Brain microvascular endothelial cell (primary cell): ENCODE results near the gene MORC2.

Experiments
- DNase-seq: peaks from one replicate; pipeline ENCODE4 v3.0.0-alpha.2; 2020
- H3K27ac ChIP-seq: fragments of 250-450 bp; sonication (Bioruptor Pico); 2 replicates; pipeline ENCODE4 v1.5.1; 2020; ENCODE audit warnings: mild to moderate bottlenecking, moderate library complexity
- H3K27me3 ChIP-seq: fragments of 250-450 bp; sonication (Bioruptor Pico); replicated peaks from 2 replicates; pipeline ENCODE4 v1.5.1; 2020; ENCODE audit warnings: mild to moderate bottlenecking
- H3K36me3 ChIP-seq: fragments of 250-450 bp; sonication (Bioruptor Pico); replicated peaks from 2 replicates; pipeline ENCODE4 v1.5.1; 2020; ENCODE audit warnings: mild to moderate bottlenecking
- H3K4me3 ChIP-seq: 2 replicates; pipeline ENCODE4 v1.5.1; 2011; ENCODE audit warnings: low read depth, mild to moderate bottlenecking, control low read depth, low read length, moderate library complexity
- in situ Hi-C: cut with HindIII; loops from 2 replicates; pipeline ENCODE4 v1.10.0; 2017; ENCODE audit warnings: low sequenced_read_pairs, low pct_ligation_motif_present
- TF ChIP-seq, protein P1 (sequence below): IDR thresholded peaks from 2 replicates; pipeline ENCODE4 v1.5.1; 2011; ENCODE audit warnings: low read depth, mild to moderate bottlenecking, moderate library complexity, low read length, control low read depth, inconsistent platforms; ENCODE audit errors: missing control alignments

Gene MORC2

DNA sequence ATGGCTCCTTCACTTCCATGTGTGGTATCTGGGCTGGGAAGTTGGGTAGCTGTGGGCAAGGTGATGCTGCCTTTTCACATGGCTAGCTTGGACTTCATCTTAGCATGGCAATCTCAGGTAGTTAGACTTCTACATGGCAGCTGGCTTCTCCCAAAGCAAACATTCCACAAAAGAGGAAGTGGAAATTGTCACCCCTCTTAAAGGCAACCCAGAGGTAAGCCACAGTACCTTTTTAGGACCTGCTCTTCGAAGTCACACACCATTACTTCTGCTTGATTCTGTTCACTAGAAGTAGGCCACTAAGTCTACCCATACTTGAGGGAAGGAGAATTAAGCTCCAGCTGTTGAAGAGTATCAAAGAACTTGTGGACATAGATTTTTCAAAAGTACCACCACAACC lies 26.4 kb upstream of the MORC2 start:
- TF ChIP-seq, protein P1, sequence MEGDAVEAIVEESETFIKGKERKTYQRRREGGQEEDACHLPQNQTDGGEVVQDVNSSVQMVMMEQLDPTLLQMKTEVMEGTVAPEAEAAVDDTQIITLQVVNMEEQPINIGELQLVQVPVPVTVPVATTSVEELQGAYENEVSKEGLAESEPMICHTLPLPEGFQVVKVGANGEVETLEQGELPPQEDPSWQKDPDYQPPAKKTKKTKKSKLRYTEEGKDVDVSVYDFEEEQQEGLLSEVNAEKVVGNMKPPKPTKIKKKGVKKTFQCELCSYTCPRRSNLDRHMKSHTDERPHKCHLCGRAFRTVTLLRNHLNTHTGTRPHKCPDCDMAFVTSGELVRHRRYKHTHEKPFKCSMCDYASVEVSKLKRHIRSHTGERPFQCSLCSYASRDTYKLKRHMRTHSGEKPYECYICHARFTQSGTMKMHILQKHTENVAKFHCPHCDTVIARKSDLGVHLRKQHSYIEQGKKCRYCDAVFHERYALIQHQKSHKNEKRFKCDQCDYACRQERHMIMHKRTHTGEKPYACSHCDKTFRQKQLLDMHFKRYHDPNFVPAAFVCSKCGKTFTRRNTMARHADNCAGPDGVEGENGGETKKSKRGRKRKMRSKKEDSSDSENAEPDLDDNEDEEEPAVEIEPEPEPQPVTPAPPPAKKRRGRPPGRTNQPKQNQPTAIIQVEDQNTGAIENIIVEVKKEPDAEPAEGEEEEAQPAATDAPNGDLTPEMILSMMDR: no peak
- DNase-seq: no peak
- no peaks in the 10 kb centered on the region for H3K27me3 ChIP-seq
- H3K27ac ChIP-seq: no peak overlapping the region
- in situ Hi-C loops: no loop called here
- no peak overlapping the region for H3K4me3 ChIP-seq
- H3K36me3 ChIP-seq: no peaks in the 10 kb centered on the region

DNA sequence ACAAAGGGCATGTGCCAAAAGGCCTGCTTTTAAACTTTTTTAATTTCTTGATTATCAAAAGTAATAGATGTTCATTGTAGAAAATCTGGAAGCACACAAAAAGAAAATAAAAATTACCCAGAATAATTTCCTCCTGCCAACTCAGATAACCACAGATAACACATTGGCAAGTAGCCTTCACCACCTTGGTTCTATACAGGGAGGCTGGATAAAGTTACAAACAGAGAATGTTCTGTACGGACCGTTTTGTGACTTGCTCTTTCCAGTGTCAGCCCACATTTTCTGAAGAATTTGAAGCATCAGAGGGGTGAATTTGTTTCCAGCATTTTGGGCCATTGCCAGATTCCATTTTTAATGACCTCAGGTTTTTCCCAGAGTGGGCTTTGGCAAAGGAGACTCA lies 24.0 kb upstream of the MORC2 start:
- H3K4me3 ChIP-seq: no peak overlapping the region
- H3K36me3 ChIP-seq: no peaks in the 10 kb centered on the region
- H3K27me3 ChIP-seq: no peaks in the 10 kb centered on the region
- DNase-seq: no peak
- in situ Hi-C loops: no loop called here
- TF ChIP-seq, protein P1: no peak
- no peak overlapping the region for H3K27ac ChIP-seq

DNA sequence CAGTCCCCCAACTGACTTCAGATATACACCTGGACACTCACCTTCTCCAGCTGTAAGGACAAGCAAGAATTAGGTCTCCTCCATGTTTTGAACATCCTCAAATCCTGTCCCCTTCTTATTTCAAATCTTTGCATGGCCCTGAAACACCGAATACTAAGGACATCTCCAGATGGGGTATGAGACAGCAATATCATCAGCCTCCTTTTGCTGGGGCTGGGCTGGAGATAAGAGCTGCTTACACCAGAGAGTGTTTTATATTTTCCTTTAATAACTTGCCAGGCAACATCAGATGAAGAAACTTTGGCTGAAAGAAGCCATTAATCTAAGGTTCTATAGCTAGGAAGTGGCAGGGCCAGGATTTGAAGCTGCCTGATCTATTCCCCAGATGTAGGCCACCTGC lies 22.1 kb upstream of the MORC2 start:
- TF ChIP-seq, protein P1: no peak
- in situ Hi-C loops: no loop called here
- Histone ChIP-seq H3K4me3 (no peak overlapping the region), H3K36me3 (no peaks in the 10 kb centered on the region), H3K27ac (no peak overlapping the region), H3K27me3 (no peaks in the 10 kb centered on the region)
- DNase-seq: no peak

DNA sequence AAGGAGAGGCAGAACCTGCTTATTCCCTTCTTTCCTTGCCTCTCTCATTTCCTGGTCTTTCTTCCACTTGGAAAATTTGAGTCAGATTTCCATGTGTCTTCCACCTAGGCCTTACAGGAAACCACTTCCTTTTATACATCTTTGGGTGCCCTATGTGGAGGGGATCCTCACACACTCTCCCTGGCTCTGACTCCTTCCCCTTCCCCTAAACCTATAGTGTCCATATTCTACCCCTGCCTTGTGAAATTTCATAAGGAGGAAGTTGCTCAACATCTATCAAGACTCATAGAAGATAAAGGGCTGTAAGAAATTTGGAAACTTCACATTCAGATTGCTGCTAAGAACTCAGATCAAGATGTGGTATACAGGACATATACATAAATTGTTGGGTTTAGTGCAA lies 20.9 kb upstream of the MORC2 start:
- TF ChIP-seq, protein P1: no peak
- Histone ChIP-seq H3K4me3 (no peak overlapping the region), H3K27me3 (no peaks in the 10 kb centered on the region), H3K27ac (no peak overlapping the region), H3K36me3 (no peaks in the 10 kb centered on the region)
- DNase-seq: no peak
- in situ Hi-C loops: no loop called here

DNA sequence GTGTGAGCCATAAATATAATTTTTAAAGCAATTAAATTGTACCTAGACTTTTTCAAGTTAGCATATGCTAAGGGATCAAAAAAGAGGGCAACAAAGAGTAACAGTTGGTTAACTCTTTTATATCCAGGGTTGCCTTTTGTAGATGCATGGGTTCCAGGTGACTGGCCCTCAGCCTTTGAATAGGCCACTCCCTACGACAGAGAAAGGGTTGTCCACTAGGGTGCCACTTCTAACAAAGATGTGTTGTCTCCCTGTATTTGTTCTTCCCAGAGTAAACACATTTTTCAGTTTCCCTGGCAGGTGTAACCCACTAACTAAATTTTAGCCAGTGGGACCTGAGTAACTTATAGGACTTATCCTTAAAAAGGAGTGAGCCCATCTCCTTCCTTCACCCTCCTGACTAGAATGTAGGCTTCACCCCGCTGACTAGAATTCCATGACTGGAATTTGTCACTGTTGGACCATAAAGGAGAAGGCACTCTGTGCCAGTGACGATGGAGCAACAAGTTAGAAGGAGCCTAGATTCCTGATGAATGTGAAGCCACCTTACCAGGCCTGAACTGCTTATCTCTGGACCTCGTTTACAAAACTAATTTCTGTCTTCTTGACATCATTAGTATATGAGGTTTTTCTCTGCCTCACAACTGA lies 17.1 kb upstream of the MORC2 start:
- Histone ChIP-seq H3K27ac (no peak overlapping the region), H3K4me3 (no peak overlapping the region), H3K36me3 (no peaks in the 10 kb centered on the region), H3K27me3 (no peaks in the 10 kb centered on the region)
- in situ Hi-C loops: no loop called here
- no peak for DNase-seq
- TF ChIP-seq, protein P1: no peak

DNA sequence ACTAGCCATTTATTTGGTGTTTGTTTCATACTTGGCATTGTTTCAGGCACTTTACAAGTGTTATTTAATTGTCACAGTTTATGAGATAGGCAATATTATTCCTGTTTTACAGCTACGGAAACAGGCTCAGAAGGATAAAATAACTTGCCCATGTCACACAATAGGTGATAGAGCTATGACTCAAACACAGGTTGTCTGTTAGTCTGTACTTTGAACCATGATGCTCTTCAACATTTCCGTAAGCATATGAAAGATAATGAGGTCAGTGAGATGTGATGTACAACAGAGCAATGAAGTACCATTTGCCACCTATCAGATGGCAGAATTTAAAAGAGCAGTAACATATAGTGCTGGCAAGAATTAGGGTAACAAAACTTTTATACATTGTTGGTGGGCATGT lies 15.7 kb upstream of the MORC2 start:
- TF ChIP-seq, protein P1: no peak
- no peaks in the 10 kb centered on the region for H3K27me3 ChIP-seq
- no peak overlapping the region for H3K4me3 ChIP-seq
- H3K27ac ChIP-seq: no peak overlapping the region
- no peak for DNase-seq
- in situ Hi-C loops: no loop called here
- H3K36me3 ChIP-seq: no peaks in the 10 kb centered on the region
